NCI-H226 (cell line): ENCODE results near the gene SEC14L1.
"Not testable (repeated sequence)": the region's sequence is repeated elsewhere in the genome, so short reads cannot be mapped to it uniquely, and the experiment has no call there.

Experiments used
- DNase-seq: peaks from one replicate; pipeline ENCODE4 v3.0.0-alpha.2; 2015

Gene SEC14L1

DNA sequence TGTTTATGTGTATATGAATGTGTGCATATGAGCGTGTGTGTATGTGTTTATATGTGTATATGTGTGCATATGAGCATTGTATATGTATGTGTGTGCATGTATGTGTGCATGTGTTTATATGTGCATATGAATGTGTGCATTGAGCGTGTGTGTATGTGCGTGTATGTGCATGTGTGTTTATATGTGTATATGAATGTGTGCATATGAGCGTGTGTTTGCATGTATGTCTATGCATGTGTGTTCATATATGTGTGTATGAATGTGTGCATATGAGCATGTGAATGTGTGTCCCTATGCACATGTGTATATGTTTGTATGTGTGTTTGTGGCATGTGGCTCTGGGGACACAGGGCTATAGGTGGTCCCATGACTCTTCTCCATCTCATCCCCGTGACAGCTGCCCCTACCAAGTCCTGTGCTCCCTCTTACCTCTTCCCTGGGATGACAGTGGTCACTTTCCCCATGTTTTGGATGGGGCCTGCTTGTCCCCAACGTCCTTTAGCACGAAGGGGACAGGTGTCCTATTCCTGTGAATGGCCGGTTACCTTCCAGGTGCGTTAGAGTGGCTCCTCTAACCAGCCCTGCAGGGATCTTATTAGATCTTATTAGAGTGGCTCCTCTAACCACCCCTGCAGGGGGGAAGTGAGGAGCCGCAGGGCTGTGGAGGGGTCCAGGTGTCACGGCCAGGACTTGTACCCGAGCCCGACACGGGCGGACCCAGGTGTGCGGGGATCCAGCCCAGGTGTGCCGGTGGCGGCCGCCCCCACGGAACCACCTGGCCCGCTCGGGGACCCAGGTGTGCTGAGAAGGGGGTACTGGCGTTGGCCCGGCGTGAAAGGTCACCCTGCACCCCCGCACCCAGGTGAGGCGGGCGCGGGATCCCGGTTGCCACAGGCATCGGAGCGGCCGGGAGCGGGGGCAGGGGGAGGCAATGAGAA lies 105.6 kb downstream of the SEC14L1 start:
- no peak for DNase-seq

DNA sequence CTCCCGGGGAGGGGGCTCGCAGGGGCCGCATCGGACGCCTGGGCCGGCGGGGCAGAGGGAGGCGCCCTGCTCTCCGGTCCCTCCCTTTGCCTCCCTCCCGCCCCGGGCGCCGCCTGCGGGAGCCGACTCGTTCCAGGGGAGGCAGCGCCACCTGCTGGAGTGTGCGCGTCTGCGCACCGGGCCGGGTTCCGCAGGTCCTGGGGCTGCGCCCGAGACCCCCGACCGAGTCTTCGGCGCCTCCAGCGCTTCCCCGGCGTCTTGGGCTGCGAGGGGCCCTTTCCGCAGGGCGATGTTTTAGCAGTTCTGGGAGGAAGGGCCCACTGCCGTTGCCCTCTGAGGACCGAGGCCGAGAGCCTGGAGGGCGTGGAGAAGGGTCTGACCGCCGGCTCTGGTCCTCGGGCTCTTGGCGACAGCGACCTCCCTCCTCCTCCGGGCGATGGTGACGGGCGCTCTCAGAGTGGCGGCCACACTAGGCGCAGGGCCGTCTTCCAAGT lies 106.3 kb downstream of the SEC14L1 start:
- DNase-seq = peak; percentile 47

- DNase-seq = no peak
These were observed 106.8 kb downstream of the SEC14L1 start for GRCh38 chr17:77247609-77248008.

DNA sequence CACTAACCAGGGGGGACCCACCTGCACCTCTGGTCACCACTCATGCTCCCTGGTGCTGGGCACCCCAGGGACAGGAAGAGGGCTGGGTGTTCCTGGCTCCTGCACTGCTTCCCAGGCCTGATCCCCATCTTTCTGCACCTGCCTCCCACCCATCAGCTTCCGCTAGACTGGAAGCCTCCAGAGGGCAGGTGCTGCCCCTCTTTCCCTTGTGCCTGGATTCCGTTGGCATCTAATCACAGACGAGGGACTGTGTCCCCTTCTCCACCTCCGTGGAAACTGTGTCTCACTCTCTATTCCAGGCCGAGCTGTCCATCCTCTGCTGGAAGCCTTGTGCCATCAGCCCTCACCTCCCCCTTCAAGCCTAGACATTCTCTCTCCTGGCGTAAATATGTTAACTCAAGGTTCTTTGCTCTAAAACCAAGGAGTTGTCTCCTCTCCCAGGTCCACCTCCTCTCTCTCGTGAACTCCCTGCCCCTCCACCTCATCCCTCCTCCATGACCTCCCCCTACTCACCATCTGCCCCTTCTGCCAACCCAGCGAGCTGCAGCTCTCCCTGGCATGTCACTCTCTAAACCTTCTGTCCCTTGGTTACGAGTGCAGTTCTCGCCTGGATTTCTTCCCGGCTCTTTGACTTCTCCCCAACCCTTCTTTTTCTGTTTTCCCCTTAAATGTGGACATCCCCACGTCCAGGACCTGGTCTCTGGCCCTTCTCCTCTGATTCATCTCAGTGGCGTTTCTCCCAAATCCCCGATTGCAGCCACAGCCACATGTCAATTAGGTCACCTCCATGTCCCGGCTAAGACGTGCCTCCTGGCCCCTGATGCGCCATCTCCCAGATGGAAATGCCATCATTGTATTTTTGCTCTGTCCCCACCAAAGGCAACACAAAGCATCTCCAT lies 107.7 kb downstream of the SEC14L1 start:
- no peak for DNase-seq

- no peak for DNase-seq
These were observed 110.9 kb downstream of the SEC14L1 start for GRCh38 chr17:77251622-77252183.

- DNase-seq = not testable (repeated sequence)
These were observed 111.5 kb downstream of the SEC14L1 start for GRCh38 chr17:77252306-77252705.

GRCh38 chr17:77253611-77254051 lies 112.9 kb downstream of the SEC14L1 start:
- peak; percentile 63 for DNase-seq

GRCh38 chr17:77254951-77255825 lies 114.4 kb downstream of the SEC14L1 start:
- peak; percentile 100 for DNase-seq

DNA sequence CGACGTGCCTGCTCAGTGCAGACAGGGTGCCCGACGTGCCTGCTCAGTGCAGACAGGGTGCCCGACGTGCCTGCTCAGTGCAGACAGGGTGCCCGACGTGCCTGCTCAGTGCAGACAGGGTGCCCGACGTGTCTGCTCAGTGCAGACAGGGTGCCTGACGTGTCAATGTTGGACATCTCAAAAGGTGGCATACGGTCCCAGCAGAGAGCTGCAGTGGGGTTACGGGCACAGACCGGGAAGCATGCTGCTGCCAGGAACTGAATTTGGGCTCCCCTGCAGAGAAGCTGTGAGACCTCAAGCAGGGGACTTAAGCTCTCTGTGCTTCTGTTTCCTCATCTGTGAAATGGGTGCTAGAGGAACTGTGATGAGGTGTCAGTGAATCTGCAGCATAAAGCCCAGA lies 115.2 kb downstream of the SEC14L1 start:
- not testable (repeated sequence) for DNase-seq

DNA sequence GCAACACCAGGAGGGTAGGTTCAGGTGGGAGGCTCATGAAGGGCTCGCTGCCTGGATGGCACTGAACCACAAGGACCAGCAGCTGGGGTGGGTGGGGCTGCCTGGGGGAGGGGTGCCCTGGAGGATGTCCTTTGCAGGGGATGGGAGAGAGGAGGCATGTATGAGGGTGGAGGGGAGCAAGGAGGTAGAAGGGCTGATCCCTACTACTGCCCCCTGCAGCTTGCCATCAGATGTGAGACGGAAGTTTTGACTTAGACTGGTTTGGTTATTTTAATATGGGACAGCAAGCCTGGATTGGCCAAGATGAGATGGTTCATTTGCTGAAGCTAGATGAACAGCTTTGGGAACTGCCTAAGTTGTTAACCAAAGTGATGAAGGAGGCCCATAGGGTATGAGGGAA lies 115.9 kb downstream of the SEC14L1 start:
- DNase-seq = no peak

- DNase-seq = no peak
These were observed 116.4 kb downstream of the SEC14L1 start for GRCh38 chr17:77257169-77257568.

DNA sequence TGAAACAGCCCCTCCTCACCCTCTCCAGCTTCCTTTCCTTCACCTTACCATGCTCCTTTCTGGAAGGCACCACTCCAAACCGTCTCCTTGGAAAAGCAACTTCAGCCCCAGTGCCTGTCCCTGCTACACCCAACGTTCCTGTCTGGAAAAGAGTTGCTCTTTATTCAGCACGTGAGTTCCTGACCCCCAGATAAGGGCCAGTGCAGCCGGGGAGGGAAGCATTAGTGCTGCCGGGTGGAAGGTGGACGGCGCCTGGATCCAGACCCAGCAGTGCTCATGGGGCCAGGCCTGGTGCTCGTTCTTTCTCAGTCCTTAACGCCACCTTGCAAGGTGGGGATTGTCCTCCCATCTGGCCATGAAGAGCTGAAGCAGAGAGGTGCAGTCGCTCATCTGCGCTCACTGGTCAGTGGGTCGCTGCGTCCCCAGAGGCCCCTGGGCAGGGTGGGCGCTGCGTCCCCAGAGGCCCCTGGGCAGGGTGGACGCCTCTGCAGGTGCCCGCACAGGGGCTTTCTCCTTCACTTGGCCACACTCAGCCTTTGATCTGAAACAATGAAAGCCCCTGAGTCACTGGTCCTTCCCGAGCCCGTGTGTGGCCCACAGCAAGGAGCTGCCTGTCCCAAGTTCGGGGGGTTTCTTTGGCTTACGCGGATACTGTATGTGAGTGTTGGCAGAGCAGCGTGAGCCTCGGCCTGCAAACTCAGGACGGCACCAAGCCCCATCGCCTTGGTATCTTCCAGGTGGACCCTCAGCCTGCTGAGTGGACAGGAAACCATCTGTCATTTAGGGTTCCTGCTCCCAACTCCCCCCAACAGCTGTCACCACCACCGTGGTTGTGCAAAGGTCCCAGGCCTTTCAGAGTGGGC lies 117.1 kb downstream of the SEC14L1 start:
- no peak for DNase-seq

GRCh38 chr17:77258638-77259037 lies 117.9 kb downstream of the SEC14L1 start:
- DNase-seq = no peak

- DNase-seq = no peak
These were observed 124.0 kb downstream of the SEC14L1 start for GRCh38 chr17:77264617-77265230.

- no peak for DNase-seq
These were observed 125.4 kb downstream of the SEC14L1 start for GRCh38 chr17:77266213-77266612.
